Small intestine (tissue), 7 donors: Measurements from ENCODE around the gene TDRD7. TPM values are rescaled to one million over a fixed set of nuclear protein-coding genes. Genes with fewer than 3 reads are reported as not detected.

Source experiments
- DNase-seq, 2 donors: peaks; one replicate each; pipeline versions ENCODE4 v3.0.0 to v3.0.0-alpha.2; 2013
- FAIRE-seq: peaks from 2 replicates; lab custom pipeline; 2012; peaks lifted over from hg19 to GRCh38; lab: Jason Lieb, UNC
- H3K27ac ChIP-seq, 3 donors: one replicate each; pipeline ENCODE4 v1.5.1; 2013; ENCODE audit warnings: low read length in 2 of 3, mild to moderate bottlenecking in 2 of 3, control low read depth in 1 of 3, inconsistent platforms in 1 of 3, low read depth in 1 of 3, moderate library complexity in 1 of 3
- H3K27me3 ChIP-seq, 3 donors: one replicate each; pipeline ENCODE4 v1.6.1; 2013; ENCODE audit warnings: low read length in 3 of 3, inconsistent platforms in 1 of 3; ENCODE audit not compliant: control insufficient read depth in 3 of 3, insufficient read depth in 3 of 3
- H3K36me3 ChIP-seq, 3 donors: one replicate each; pipeline ENCODE4 v1.6.1; 2013; ENCODE audit warnings: low read length in 3 of 3, inconsistent platforms in 1 of 3, low read depth in 1 of 3, mild to moderate bottlenecking in 1 of 3, moderate library complexity in 1 of 3; ENCODE audit not compliant: control insufficient read depth in 3 of 3, insufficient read depth in 2 of 3
- H3K4me1 ChIP-seq, 3 donors: one replicate each; pipeline ENCODE4 v1.6.1; 2013; ENCODE audit warnings: low read length in 2 of 3, inconsistent platforms in 1 of 3, low read depth in 1 of 3, mild to moderate bottlenecking in 1 of 3, moderate library complexity in 1 of 3; ENCODE audit not compliant: control insufficient read depth in 3 of 3, insufficient read depth in 2 of 3
- H3K4me3 ChIP-seq, 3 donors: one replicate each; pipeline ENCODE4 v1.5.1; 2013; ENCODE audit warnings: low read length in 3 of 3, control low read depth in 1 of 3, inconsistent platforms in 1 of 3, low read depth in 1 of 3, mild to moderate bottlenecking in 1 of 3, moderate library complexity in 1 of 3
- H3K9me3 ChIP-seq, 2 donors: one replicate each; pipeline ENCODE4 v1.6.1; 2013; ENCODE audit warnings: low read depth in 1 of 2, low read length in 1 of 2; ENCODE audit not compliant: control insufficient read depth in 2 of 2, insufficient read depth in 1 of 2
- WGBS, 3 donors: extraction: QIAGEN DNeasy Blood & Tissue Kit; methylation state at CpG; one replicate each; pipeline ENCODE4 v1.1.7; 2013; 5-methylcytosine and 5-hydroxymethylcytosine counted together
- polyA plus RNA-seq, 4 donors: library from polyadenylated mRNA; stranded (reverse) in 3 of 4; unstranded in 1 of 4; fragments of 200-250 nt in 3 of 4; fragments of 120-200 nt in 1 of 4; gene quantifications; one replicate each; pipeline versions ENCODE4 v1.2.1 to v1.2.3, GENCODE V29; 2013
- donor health status: healthy with polysubstance abuse.
- donor health status: control.
- donor health status: control.
- donor health status: Bipolar disorder and iron deficiency.
- donor health status: healthy.

Gene TDRD7
- polyA plus RNA-seq, 4 donors = 15.2 to 24.9 (median 20.3) TPM

- FAIRE-seq (no peak), DNase-seq (no peak)
- no peaks in the 10 kb centered on the region for H3K36me3 ChIP-seq
- no peaks in the 10 kb centered on the region for H3K27me3 ChIP-seq
- peaks cover 0 to 4% of the 10 kb centered on the region in 2 donors for H3K9me3 ChIP-seq
- H3K27ac ChIP-seq = peak overlapping the region in 1 of 3 donors; percentile 40
- H3K4me3 ChIP-seq = no peak overlapping the region
- H3K4me1 ChIP-seq = no peaks in the 10 kb centered on the region
- 58 to 66% (median 62%) methylated on average over 11 of the region's 11 CpGs for WGBS, 3 donors
These were observed 117.6 kb downstream of the TDRD7 start for GRCh38 chr9:97529363-97530076.

DNA sequence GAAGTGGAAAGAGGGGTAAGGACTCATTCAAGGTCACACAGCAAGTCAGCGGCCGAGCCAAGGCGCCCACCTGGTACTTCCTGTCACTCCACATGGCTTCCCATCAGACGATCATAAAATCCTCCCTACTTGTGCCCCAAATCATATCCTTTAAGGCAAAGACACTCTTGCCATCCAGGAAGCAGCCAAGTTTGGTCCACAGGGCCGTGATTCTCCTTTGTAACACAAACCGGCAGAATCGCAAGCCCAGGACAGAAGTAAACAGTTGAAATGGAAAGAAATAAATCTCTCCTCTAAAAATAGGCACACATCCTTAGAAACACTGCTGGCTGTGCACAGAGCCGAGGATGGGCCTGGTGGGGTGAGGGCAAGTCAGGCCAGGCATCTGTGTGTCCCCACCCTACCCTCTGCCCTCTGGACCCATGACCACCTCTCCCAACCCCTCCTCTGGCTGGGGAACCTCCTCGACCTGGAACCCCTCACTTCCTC is 120.0 kb downstream of the TDRD7 start:
- WGBS, 3 donors = 57 to 78% (median 74%) methylated on average over 9 of the region's 9 CpGs
- Histone ChIP-seq H3K4me1 (no peaks in the 10 kb centered on the region), H3K36me3 (no peaks in the 10 kb centered on the region), H3K27ac (peak overlapping the region in 1 of 3 donors; percentile 52), H3K27me3 (no peaks in the 10 kb centered on the region), H3K9me3 (peaks cover 0 to 4% of the 10 kb centered on the region in 2 donors), H3K4me3 (no peak overlapping the region)
- DNase-seq (no peak), FAIRE-seq (no peak)

DNA sequence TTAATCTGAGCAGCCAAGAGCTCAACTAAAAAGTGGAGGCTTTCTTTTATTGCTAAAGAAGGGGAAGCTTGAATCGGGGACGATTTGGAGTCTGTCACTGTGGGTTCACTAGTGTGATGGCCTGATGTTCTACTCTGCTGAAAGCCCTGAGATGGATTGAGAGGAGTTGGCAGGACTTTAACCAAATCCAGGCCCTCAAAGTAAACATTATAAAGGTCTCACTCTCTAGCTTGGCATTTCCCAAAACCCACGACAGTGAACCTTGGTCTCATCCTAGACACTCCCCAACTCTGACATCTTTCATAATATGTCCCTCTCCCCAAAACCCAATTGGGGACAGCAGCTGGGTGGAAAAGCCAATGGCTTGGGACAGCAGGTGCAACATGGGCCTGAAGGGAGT is 122.3 kb downstream of the TDRD7 start:
- no peaks in the 10 kb centered on the region for H3K4me1 ChIP-seq
- 79 to 84% (median 83%) methylated on average over 3 of the region's 3 CpGs for WGBS, 3 donors
- H3K27ac ChIP-seq = no peak overlapping the region
- FAIRE-seq (no peak), DNase-seq (no peak)
- no peak overlapping the region for H3K4me3 ChIP-seq
- no peaks in the 10 kb centered on the region for H3K36me3 ChIP-seq
- no peaks in the 10 kb centered on the region for H3K27me3 ChIP-seq
- peaks cover 0 to 4% of the 10 kb centered on the region in 2 donors for H3K9me3 ChIP-seq

DNA sequence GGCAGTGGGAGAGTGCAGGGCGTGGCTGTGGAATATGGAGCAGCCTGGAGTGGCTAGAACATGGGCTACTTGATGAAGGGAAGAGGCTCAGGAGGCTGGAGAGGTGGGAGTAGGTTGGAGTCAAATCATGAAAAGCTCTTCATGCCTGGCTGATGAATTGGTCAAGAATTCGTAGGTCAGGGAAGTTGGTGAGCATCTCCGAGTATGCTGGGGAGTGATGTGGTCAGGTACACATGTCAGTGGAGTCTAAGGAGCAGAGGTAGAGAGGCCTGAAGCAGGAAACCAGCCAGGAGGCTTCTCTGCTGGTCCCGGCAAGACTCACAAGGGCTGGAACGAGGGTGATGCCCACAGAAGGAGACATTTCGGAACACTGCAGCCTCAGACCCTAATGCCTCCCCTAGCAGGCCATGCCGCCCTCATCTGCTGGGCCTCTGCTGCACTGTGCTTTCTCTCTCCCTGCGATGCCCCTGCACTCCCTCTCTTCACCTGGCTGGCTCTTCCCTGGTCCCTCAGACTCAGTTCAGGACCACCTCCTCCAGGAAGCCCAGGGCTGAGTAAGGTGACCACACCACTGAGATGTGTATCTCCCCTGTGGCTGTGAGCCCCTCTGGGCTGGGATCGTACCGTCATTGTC is 123.2 kb downstream of the TDRD7 start:
- no peak for FAIRE-seq
- DNase-seq = no peak
- Histone ChIP-seq H3K4me1 (no peaks in the 10 kb centered on the region), H3K36me3 (no peaks in the 10 kb centered on the region), H3K27ac (no peak overlapping the region), H3K4me3 (no peak overlapping the region), H3K9me3 (peaks cover 0 to 4% of the 10 kb centered on the region in 2 donors), H3K27me3 (no peaks in the 10 kb centered on the region)
- WGBS, 3 donors = 90 to 93% (median 92%) methylated on average over 10 of the region's 10 CpGs

DNA sequence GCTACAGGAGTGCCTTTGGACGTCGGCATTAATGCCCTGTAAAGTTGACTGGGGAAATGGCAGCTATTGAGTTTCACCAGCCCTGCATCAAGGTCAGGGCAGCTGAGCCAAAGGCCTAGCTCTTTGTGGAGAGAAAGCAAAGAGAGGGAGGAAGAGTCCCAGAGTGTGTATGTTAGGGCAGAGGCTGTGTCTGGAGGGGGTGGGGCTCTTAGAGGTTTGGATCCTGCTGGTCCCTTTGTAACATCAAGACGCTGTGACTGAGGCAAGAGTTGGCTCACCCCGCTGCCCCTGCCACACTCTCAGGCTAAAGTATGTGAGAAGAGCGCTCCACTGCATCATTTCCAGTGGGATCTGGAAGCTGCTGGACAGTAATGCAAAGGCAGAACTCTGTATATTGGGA is 123.9 kb downstream of the TDRD7 start:
- no peak overlapping the region for H3K27ac ChIP-seq
- no peaks in the 10 kb centered on the region for H3K4me1 ChIP-seq
- H3K36me3 ChIP-seq = no peaks in the 10 kb centered on the region
- FAIRE-seq (no peak), DNase-seq (no peak)
- no peak overlapping the region for H3K4me3 ChIP-seq
- peaks cover 0 to 4% of the 10 kb centered on the region in 2 donors for H3K9me3 ChIP-seq
- WGBS, 3 donors = 83 to 96% (median 89%) methylated on average over 5 of the region's 5 CpGs
- no peaks in the 10 kb centered on the region for H3K27me3 ChIP-seq

- no peak overlapping the region for H3K4me3 ChIP-seq
- H3K36me3 ChIP-seq = no peaks in the 10 kb centered on the region
- H3K4me1 ChIP-seq = no peaks in the 10 kb centered on the region
- H3K9me3 ChIP-seq = peaks cover 0 to 4% of the 10 kb centered on the region in 2 donors
- FAIRE-seq (no peak), DNase-seq (no peak)
- H3K27ac ChIP-seq = no peak overlapping the region
- 73 to 86% (median 83%) methylated on average over 9 of the region's 9 CpGs for WGBS, 3 donors
- H3K27me3 ChIP-seq = no peaks in the 10 kb centered on the region
These were observed 124.6 kb downstream of the TDRD7 start for GRCh38 chr9:97536480-97536879.

- H3K4me1 ChIP-seq = no peaks in the 10 kb centered on the region
- H3K4me3 ChIP-seq = no peak overlapping the region
- FAIRE-seq (no peak), DNase-seq (no peak)
- H3K36me3 ChIP-seq = no peaks in the 10 kb centered on the region
- no peaks in the 10 kb centered on the region for H3K9me3 ChIP-seq
- no peak overlapping the region for H3K27ac ChIP-seq
- no peaks in the 10 kb centered on the region for H3K27me3 ChIP-seq
- WGBS, 3 donors = 80 to 88% (median 87%) methylated on average over 1 of the region's 1 CpG
These were observed 131.7 kb downstream of the TDRD7 start for GRCh38 chr9:97543561-97543960.

DNA sequence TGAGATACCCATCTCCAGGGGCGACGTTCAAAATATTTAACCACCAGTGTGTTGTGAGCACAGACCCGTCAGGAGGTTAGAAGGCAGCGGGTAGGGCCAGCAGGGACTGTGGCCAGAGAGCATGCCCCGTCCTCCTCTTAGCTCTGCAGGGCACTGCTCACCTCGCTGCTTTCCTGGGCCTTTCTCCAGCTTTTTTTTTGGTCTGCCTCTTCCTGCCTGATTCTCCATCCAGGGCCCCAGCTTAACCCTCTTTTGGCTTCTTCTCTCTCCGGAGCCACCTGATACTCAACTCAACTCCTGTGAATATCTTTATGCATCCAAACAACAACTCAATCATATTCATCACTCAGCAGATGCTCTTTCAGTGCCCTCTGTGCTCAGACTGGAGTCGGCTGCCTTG is 133.6 kb downstream of the TDRD7 start:
- DNase-seq (no peak), FAIRE-seq (no peak)
- Histone ChIP-seq H3K36me3 (no peaks in the 10 kb centered on the region), H3K9me3 (no peaks in the 10 kb centered on the region), H3K4me1 (no peaks in the 10 kb centered on the region), H3K4me3 (no peak overlapping the region), H3K27me3 (no peaks in the 10 kb centered on the region), H3K27ac (no peak overlapping the region)
- 64 to 76% (median 72%) methylated on average over 8 of the region's 8 CpGs for WGBS, 3 donors
